ENCODE measurements around the gene CLCN7. TPM values are rescaled to one million over a fixed set of nuclear protein-coding genes. Genes with fewer than 3 reads are reported as not detected.

CLCN7 gene
- total RNA-seq, 4 donors from 2014 or later = 46.3 to 140 (median 72.4) TPM

- DNase-seq (ENCODE audit: low spot score in 2 of 2) = no peak
- WGBS, 2 donors = 85% methylated on average over 6 to 10 of the region's 13 CpGs
- intact Hi-C loops (cut with DNase I; ENCODE audit: low total_unique reads) = no loop called here
- no peak for TF ChIP-seq CTCF (IDR thresholded peaks at IDR 0.05)
- TF ChIP-seq POLR2A (IDR thresholded peaks at IDR 0.05) = no peak
- no peak overlapping the region for H3K4me3 ChIP-seq (ENCODE audit: low read depth, poor library complexity, severe bottlenecking)
Measured at GRCh38 chr16:1429631-1430030, 45.2 kb downstream of the CLCN7 start.

- WGBS, 2 donors = 66 to 85% methylated on average over 9 to 10 of the region's 11 CpGs
- intact Hi-C loops (cut with DNase I; ENCODE audit: low total_unique reads) = no loop called here
- no peak for DNase-seq (ENCODE audit: low spot score in 2 of 2)
- no peak for TF ChIP-seq POLR2A (IDR thresholded peaks at IDR 0.05)
- no peak for TF ChIP-seq CTCF (IDR thresholded peaks at IDR 0.05)
- no peak overlapping the region for H3K4me3 ChIP-seq (ENCODE audit: low read depth, poor library complexity, severe bottlenecking)
Measured at GRCh38 chr16:1429012-1429411, 45.8 kb downstream of the CLCN7 start.

- no peak overlapping the region for H3K4me3 ChIP-seq (ENCODE audit: low read depth, poor library complexity, severe bottlenecking)
- WGBS, 2 donors = 18 to 80% methylated on average over 1 to 21 of the region's 21 CpGs
- TF ChIP-seq CTCF (IDR thresholded peaks at IDR 0.05) (no peak), POLR2A (IDR thresholded peaks at IDR 0.05) (no peak)
- DNase-seq (ENCODE audit: low spot score in 2 of 2) = no peak
- intact Hi-C loops (cut with DNase I; ENCODE audit: low total_unique reads) = no loop called here
Measured at GRCh38 chr16:1428511-1428910, 46.3 kb downstream of the CLCN7 start.

- intact Hi-C loops (cut with DNase I; ENCODE audit: low total_unique reads) = no loop called here
- no peak for DNase-seq (ENCODE audit: low spot score in 2 of 2)
- TF ChIP-seq POLR2A (IDR thresholded peaks at IDR 0.05) = no peak
- no peak for TF ChIP-seq CTCF (IDR thresholded peaks at IDR 0.05)
- 70 to 82% methylated on average over 45 to 53 of the region's 53 CpGs for WGBS, 2 donors
- H3K4me3 ChIP-seq (ENCODE audit: low read depth, poor library complexity, severe bottlenecking) = no peak overlapping the region
Measured at GRCh38 chr16:1427473-1428461, 47.1 kb downstream of the CLCN7 start.

- H3K4me3 ChIP-seq (ENCODE audit: low read depth, poor library complexity, severe bottlenecking) = no peak overlapping the region
- no peak for DNase-seq (ENCODE audit: low spot score in 2 of 2)
- TF ChIP-seq CTCF (IDR thresholded peaks at IDR 0.05) (no peak), POLR2A (IDR thresholded peaks at IDR 0.05) (no peak)
- intact Hi-C loops (cut with DNase I; ENCODE audit: low total_unique reads) = no loop called here
- 83 to 87% methylated on average over 28 to 39 of the region's 42 CpGs for WGBS, 2 donors
Measured at GRCh38 chr16:1426734-1427471, 47.9 kb downstream of the CLCN7 start.
